ENCODE data around the gene C10orf62.
"Not testable (repeated sequence)": the region's sequence is repeated elsewhere in the genome, so short reads cannot be mapped to it uniquely, and the experiment has no call there.

Gene C10orf62

DNA sequence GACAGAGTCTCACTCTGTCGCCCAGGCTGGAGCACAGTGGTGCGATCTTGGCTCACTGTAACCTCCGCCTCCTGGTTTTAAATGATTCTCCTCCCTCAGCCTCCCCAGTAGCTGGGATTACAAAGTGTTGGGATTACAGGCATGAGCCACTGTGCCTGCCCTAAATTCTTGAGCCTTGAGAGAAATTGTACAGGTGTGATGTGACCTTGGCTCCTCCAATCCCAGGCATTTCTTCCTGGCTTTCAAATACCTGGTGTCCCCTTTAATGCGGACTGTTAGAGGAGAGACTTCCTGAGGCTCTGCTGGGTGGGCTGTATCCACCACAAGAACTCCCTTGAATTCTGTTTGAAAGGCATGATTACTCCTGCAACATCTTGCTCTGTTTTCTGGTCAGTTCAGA, 28.8 kb downstream of the C10orf62 start:
- in situ Hi-C loops (cut with HindIII; ENCODE audit: low sequenced_read_pairs): no loop called here

DNA sequence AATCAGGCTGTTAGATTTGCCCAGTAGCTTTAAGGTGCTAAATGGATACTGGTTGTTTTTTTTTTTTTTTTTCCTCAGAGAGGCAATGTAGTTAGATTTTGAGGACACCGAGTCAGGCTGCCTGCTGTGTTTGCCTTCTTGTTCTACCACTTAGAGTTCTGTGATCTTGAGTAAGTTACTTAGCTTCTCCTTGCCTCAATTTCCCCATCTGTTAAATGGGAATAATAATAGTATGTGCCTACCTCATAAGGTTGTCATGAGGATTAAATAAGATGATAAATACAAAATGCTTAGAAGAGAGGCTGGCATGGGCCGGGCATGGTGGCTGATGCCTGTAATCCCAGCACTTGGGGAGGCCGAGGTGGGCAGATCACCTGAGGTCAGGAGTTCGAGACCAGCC, 29.2 kb downstream of the C10orf62 start:
- in situ Hi-C loops (cut with HindIII; ENCODE audit: low sequenced_read_pairs): no loop called here

DNA sequence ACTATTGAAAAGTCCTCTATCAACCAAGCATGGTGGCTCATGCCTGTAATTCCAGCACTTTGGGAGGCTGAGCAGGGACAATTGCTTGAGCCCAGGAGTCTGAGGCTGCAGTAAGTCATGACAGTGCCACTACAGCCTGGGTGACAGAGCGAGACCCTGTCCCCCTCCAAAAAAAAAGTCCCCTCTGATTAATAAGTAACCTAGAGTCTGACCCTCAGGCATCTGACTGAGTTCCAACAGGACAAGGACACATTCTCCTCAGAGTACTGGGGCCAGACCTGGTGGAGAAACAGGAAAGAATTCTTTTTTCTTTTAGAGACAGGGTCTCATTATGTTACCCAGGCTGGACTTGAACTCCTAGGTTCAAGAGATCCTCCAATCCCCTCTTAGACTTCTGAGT, 33.8 kb downstream of the C10orf62 start:
- in situ Hi-C loops (cut with HindIII; ENCODE audit: low sequenced_read_pairs): no loop called here

DNA sequence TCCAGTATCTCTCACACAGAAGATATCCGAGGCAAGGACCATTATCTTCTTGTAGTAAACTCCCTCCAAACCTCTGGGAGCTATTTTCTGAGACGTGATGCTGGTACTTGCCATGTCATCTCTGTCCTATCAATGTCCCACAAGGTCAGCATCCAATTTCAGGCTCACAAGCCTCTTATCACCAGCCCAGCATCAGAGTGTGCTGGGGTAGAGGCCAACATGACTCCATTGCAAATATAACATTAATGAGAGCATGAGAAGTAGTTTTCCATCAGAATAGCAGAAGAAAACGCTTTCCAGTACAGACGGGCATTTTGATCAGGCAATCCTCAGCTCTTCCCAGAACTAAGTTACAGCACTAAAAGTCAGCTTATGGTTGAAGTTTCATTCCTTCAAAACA, 38.2 kb downstream of the C10orf62 start:
- in situ Hi-C loops (cut with HindIII; ENCODE audit: low sequenced_read_pairs): no loop called here

GRCh38 chr10:97628228-97628627, 38.7 kb downstream of the C10orf62 start:
- in situ Hi-C loops (cut with HindIII; ENCODE audit: low sequenced_read_pairs): no loop called here

GRCh38 chr10:97629289-97629688, 39.8 kb downstream of the C10orf62 start:
- in situ Hi-C loops (cut with HindIII; ENCODE audit: low sequenced_read_pairs): no loop called here

DNA sequence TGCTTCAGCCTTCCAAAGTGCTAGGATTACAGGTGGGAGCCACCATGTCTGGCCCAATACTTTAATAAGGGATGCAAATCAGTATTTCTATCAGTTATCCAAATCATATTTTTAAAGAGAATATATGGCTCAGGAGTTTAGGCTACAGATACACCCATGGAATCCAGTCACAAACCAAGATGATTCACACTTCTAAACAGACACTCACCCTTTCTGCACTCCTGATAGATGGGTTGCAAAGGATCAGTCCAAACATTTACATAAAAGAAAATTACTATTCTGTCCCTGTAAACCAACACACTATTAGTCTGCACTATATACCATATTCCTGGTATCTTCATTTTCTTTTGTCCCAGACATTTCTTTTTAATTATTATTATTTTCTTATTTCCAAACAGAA, 41.6 kb downstream of the C10orf62 start:
- in situ Hi-C loops (cut with HindIII; ENCODE audit: low sequenced_read_pairs): no loop called here

DNA sequence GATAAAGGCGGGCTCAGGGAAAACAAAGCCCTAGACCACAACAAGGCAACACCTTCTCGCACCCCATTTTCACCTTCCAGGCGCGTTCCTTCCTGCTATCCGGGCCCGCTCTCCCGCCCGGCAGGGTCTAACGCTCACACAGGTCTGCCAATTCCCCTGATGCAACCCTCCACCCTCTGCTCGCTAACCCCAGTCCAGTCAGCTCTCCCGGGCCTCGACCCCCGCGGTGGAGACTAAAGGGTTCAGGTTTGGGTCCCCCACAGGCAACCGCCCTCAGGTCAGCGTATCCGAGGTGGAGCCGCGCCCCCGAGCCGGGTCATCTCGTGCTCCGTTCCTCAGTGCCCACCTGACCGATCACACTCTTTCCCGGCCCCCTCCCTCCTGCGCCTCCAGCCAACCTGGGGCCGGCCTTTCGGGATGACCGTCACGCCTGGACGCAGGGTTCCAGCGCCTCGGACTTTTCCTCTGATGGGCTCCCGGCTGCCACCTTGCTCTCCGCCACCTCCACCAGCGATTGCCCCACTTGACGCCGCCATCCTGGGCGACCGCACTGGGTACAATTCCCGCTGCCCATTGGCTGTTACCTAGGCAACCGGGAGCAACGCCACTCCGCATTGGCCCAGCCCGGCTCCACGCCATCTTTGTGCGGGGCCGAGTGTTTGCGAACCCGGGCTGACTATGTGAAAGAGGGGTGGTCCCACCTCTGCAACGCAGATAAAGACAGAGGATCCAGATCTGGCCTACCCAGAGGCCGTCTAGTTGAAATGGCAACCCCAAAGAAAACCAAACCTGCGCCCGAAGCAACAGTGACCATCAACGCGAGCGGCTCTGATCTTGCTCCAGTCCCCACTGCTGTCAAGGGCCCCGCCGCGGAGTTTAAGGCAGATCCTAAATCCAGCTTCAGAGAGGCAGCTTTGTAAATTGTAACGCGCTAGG, 43.7 kb downstream of the C10orf62 start, which contains the start of gene MORN4:
TSS of gene MORN4 (minus strand) at position 552 of the 936 bp plus-strand sequence. CDS start 13,847 bp downstream, outside the sequence.
- in situ Hi-C loops (cut with HindIII; ENCODE audit: low sequenced_read_pairs): no loop called here

DNA sequence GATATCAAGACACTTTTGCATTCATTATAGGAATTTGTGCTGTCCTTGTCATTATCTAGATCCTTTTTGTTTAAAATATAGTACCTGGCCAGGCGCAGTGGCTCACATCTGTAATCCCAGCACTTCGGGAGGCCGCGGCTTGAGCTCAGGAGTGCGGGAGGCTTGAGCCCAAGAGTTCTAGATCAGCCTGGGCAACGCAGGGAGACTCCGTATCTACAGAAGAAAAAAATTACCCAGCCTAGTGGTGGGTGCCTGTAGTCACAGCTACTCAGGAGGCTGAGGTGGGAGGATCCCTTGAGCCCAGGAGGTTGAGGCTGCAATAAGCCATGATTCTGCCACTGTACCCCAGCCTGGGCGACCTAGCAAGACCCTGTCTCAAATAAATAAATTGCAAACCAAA, 44.4 kb downstream of the C10orf62 start:
- in situ Hi-C loops (cut with HindIII; ENCODE audit: low sequenced_read_pairs): no loop called here

DNA sequence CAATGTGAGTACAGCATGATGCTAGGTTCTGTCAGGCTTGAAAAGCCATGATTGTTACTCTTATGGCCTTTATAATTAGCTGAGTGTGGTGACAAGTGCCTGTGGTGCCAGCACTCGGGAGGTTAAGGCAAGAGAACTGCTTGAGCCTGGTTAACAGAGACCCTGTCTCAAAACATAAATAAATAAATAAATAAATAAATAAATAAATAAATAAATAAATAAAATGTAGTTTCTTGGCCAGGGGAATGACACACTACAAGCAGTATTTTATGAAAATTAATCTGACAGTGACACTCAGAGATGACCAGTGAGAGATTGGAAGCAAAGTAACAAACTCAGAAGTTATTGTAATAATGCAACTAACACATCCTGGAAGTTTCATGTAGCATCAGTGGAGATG, 46.1 kb downstream of the C10orf62 start:
- in situ Hi-C loops (cut with HindIII; ENCODE audit: low sequenced_read_pairs): no loop called here

- in situ Hi-C loops (cut with HindIII; ENCODE audit: low sequenced_read_pairs): not testable (repeated sequence)
Measured at GRCh38 chr10:97639090-97639489, 49.6 kb downstream of the C10orf62 start.

DNA sequence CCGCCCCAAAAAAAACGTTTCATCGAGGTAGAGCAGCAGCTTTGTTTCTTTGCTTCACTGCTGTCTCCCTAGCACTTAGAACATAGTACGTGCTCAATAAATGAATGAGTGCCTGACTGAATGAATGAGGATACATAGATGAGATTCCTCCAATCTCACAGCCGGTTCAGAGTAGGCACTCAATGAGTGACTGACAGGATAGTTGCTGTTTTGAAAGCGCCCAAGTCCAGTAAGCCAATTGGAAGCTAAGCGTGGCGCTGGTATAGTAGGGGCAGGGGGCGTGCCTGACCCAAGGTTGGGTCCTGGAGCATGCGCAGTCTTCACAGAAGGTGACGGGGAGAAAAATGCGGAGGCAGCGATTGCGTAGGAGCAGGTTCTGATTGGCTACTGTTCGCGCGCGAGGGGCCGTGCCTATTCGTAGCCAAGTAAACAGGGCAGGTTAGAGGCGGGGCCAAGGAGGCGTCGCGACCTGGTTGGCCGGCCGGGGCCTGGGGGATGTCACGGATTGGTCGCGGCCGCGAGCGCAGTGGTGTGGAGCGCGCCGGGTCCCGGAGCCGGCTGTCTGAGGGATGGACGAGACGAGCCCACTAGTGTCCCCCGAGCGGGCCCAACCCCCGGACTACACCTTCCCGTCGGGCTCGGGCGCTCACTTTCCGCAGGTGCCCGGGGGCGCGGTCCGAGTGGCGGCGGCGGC, 50.8 kb downstream of the C10orf62 start, which contains the start of gene PI4K2A:
TSS of gene PI4K2A (plus strand) at position 498 of the 694 bp plus-strand sequence. CDS start at position 570, 72 bp downstream.
- in situ Hi-C loops (cut with HindIII; ENCODE audit: low sequenced_read_pairs): no loop called here
